Neural cell (in vitro differentiated cells): ENCODE data around the gene DEFB115.

Source experiments
- EP300 ChIP-seq: fragments of 450-650 bp; conservative IDR thresholded peaks from 2 replicates; pipeline ENCODE4 v1.6.1; 2014; ENCODE audit warnings: antibody characterized with exemption, mild to moderate bottlenecking, moderate library complexity; ENCODE audit not compliant: poor library complexity, severe bottlenecking
- EZH2 ChIP-seq: fragments of 200-600, 300-800 bp; shearing (Covaris generic), sonication (generic); IDR thresholded peaks from 2 replicates; pipeline ENCODE4 v1.6.1; 2014; ENCODE audit warnings: antibody characterized with exemption, low read length, borderline replicate concordance, mild to moderate bottlenecking; ENCODE audit not compliant: insufficient read depth, poor library complexity, severe bottlenecking
- MXI1 ChIP-seq: fragments of 450-650 bp; conservative IDR thresholded peaks from 2 replicates; pipeline ENCODE4 v1.6.1; 2014; ENCODE audit warnings: antibody characterized with exemption, mild to moderate bottlenecking; ENCODE audit not compliant: poor library complexity, severe bottlenecking
- POLR2AphosphoS5 ChIP-seq: IDR thresholded peaks from 2 replicates; pipeline ENCODE4 v1.6.1; 2012
- RAD21 ChIP-seq: fragments of 450-650 bp; conservative IDR thresholded peaks from 2 replicates; pipeline ENCODE4 v1.6.1; 2014; ENCODE audit warnings: antibody characterized with exemption, mild to moderate bottlenecking, moderate library complexity
- SMC3 ChIP-seq: fragments of 450-650 bp; conservative IDR thresholded peaks from 2 replicates; pipeline ENCODE4 v1.6.1; 2014; ENCODE audit warnings: antibody characterized with exemption, mild to moderate bottlenecking, moderate library complexity; ENCODE audit not compliant: poor library complexity
- TAF1 ChIP-seq: IDR thresholded peaks from 2 replicates; pipeline ENCODE4 v1.6.1; 2012; ENCODE audit warnings: low read depth
- TF ChIP-seq, protein P1 (sequence below): fragments of 450-650 bp; IDR thresholded peaks from 2 replicates; pipeline ENCODE4 v1.5.1; 2014; ENCODE audit warnings: antibody characterized with exemption, mild to moderate bottlenecking, moderate library complexity; ENCODE audit not compliant: poor library complexity, severe bottlenecking

GRCh38 chr20:31237763-31238162 lies 19.7 kb upstream of the DEFB115 start:
- TF ChIP-seq, protein P1, sequence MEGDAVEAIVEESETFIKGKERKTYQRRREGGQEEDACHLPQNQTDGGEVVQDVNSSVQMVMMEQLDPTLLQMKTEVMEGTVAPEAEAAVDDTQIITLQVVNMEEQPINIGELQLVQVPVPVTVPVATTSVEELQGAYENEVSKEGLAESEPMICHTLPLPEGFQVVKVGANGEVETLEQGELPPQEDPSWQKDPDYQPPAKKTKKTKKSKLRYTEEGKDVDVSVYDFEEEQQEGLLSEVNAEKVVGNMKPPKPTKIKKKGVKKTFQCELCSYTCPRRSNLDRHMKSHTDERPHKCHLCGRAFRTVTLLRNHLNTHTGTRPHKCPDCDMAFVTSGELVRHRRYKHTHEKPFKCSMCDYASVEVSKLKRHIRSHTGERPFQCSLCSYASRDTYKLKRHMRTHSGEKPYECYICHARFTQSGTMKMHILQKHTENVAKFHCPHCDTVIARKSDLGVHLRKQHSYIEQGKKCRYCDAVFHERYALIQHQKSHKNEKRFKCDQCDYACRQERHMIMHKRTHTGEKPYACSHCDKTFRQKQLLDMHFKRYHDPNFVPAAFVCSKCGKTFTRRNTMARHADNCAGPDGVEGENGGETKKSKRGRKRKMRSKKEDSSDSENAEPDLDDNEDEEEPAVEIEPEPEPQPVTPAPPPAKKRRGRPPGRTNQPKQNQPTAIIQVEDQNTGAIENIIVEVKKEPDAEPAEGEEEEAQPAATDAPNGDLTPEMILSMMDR: no peak
- TF ChIP-seq POLR2AphosphoS5: no peak
- TF ChIP-seq EP300: no peak
- TF ChIP-seq SMC3: no peak
- TF ChIP-seq EZH2: no peak
- no peak for TF ChIP-seq TAF1
- no peak for TF ChIP-seq RAD21
- no peak for TF ChIP-seq MXI1
